ENCODE data around the gene MET. TPM values are rescaled to one million over a fixed set of nuclear protein-coding genes. Genes with fewer than 3 reads are reported as not detected.

MET gene
- total RNA-seq, 1 donor from 2014 or later, result 34.2 TPM

DNA sequence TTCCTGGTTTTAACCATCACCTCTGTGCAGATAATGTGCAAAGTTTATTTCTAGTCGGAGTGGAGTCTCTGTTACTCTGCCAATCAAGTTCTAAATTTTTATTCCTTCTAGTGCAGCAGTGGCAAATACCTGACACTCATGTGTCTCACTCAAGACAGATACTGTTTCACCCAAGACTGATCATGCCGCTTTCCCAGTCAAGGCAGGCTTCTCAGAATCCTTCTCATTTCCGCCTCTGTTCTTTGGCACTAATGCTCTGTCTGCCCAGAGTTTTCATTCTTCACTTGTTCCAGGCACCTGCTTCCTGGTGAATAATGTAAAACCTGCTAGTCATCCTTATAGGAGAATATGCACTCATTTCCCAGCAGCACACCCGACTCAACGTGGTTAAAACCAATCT, 24.7 kb downstream of the MET start:
- Mint-ChIP-seq H3K4me1 (ENCODE audit: unreplicated experiment) (peaks cover 21% of the 10 kb centered on the region), H3K9me3 (peaks cover 7% of the 10 kb centered on the region), H3K27me3 (no peaks in the 10 kb centered on the region), H3K27ac (no peak overlapping the region), H3K36me3 (peaks cover 16% of the 10 kb centered on the region), H3K4me3 (no peak overlapping the region)
- TF ChIP-seq, protein P1, sequence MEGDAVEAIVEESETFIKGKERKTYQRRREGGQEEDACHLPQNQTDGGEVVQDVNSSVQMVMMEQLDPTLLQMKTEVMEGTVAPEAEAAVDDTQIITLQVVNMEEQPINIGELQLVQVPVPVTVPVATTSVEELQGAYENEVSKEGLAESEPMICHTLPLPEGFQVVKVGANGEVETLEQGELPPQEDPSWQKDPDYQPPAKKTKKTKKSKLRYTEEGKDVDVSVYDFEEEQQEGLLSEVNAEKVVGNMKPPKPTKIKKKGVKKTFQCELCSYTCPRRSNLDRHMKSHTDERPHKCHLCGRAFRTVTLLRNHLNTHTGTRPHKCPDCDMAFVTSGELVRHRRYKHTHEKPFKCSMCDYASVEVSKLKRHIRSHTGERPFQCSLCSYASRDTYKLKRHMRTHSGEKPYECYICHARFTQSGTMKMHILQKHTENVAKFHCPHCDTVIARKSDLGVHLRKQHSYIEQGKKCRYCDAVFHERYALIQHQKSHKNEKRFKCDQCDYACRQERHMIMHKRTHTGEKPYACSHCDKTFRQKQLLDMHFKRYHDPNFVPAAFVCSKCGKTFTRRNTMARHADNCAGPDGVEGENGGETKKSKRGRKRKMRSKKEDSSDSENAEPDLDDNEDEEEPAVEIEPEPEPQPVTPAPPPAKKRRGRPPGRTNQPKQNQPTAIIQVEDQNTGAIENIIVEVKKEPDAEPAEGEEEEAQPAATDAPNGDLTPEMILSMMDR (conservative IDR thresholded peaks at IDR 0.05), result no peak
- no peak for DNase-seq (ENCODE audit: extremely low spot score, unreplicated experiment)

DNA sequence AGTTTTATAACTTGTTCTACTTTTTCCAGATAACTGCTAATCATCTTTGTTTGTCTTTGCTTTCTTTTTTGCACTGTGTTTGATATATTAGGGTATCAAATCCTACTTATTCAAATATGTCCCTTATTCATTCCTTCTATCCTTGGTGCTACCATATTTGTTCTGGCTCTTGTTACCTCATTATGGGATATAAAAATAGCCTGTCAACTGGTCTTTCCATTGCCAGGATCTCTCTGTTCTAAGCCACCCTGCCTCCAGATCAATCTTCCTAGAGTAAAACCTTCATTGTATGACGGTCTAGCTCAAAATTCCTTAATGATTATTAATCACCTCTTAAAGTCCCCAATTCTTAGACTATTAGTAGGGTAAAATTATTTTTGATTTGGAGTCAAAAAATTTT, 25.2 kb downstream of the MET start:
- TF ChIP-seq, protein P1 (conservative IDR thresholded peaks at IDR 0.05), result no peak
- H3K4me1 Mint-ChIP-seq (ENCODE audit: unreplicated experiment), result peaks cover 23% of the 10 kb centered on the region
- H3K9me3 Mint-ChIP-seq, result peaks cover 7% of the 10 kb centered on the region
- H3K4me3 Mint-ChIP-seq, result no peak overlapping the region
- H3K27me3 Mint-ChIP-seq, result no peaks in the 10 kb centered on the region
- H3K27ac Mint-ChIP-seq, result no peak overlapping the region
- H3K36me3 Mint-ChIP-seq, result peaks cover 16% of the 10 kb centered on the region
- DNase-seq (ENCODE audit: extremely low spot score, unreplicated experiment), result no peak

DNA sequence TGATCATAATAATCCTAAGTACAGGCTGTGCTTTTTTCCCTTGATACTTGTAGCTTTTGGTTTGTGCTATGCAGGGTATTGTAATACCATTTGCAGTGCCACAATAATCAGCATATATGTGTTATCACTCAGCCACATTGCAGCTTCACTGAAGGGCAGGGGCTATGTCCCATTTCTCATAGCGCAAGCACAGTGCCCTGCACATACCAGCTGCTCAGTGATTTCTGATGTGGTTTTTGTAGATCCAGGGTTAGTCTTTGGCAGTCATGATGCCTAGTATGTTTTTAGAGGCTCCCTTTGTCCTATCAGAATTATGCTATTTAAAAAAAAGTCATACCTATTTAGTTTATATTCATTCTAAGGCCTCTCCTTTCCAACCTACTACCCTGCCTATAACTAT, 25.8 kb downstream of the MET start:
- Mint-ChIP-seq H3K4me3 (no peak overlapping the region), H3K27me3 (no peaks in the 10 kb centered on the region), H3K4me1 (ENCODE audit: unreplicated experiment) (peaks cover 26% of the 10 kb centered on the region), H3K36me3 (peaks cover 19% of the 10 kb centered on the region), H3K9me3 (peaks cover 7% of the 10 kb centered on the region), H3K27ac (no peak overlapping the region)
- DNase-seq (ENCODE audit: extremely low spot score, unreplicated experiment), result no peak
- TF ChIP-seq, protein P1 (conservative IDR thresholded peaks at IDR 0.05), result no peak

DNA sequence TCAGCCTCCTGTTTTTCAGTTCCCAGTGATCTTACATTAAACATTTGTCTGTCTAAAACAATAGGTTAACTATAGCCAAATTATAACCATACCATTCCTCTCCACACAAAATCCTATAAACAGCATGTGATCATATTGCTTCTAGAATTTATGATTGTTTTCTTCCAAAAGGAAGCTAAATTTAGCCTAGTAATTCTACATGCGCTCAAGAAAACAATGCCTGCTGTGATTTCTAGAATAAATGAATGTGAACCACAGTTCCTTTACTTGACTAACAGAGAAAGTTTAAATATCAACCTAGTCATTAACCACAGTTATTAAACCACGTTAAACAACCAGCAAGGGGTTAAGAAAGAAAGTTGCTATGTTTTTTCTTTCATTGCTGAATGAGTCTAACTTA, 26.4 kb downstream of the MET start:
- TF ChIP-seq, protein P1 (conservative IDR thresholded peaks at IDR 0.05), result no peak
- Mint-ChIP-seq H3K36me3 (peaks cover 19% of the 10 kb centered on the region), H3K4me1 (ENCODE audit: unreplicated experiment) (peaks cover 26% of the 10 kb centered on the region), H3K27ac (no peak overlapping the region), H3K4me3 (no peak overlapping the region), H3K9me3 (peaks cover 7% of the 10 kb centered on the region), H3K27me3 (no peaks in the 10 kb centered on the region)
- no peak for DNase-seq (ENCODE audit: extremely low spot score, unreplicated experiment)

DNA sequence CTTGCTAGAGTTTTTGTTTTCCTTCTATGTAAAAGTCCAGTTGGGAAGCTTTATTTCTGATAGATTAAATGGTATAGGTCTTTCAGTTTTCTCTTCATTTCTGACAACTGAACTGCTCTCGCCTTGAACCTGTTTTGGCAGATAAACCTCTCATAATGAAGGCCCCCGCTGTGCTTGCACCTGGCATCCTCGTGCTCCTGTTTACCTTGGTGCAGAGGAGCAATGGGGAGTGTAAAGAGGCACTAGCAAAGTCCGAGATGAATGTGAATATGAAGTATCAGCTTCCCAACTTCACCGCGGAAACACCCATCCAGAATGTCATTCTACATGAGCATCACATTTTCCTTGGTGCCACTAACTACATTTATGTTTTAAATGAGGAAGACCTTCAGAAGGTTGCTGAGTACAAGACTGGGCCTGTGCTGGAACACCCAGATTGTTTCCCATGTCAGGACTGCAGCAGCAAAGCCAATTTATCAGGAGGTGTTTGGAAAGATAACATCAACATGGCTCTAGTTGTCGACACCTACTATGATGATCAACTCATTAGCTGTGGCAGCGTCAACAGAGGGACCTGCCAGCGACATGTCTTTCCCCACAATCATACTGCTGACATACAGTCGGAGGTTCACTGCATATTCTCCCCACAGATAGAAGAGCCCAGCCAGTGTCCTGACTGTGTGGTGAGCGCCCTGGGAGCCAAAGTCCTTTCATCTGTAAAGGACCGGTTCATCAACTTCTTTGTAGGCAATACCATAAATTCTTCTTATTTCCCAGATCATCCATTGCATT, 27.1 kb downstream of the MET start:
- TF ChIP-seq, protein P1 (conservative IDR thresholded peaks at IDR 0.05), result no peak
- peaks cover 7% of the 10 kb centered on the region for H3K9me3 Mint-ChIP-seq
- H3K4me1 Mint-ChIP-seq (ENCODE audit: unreplicated experiment), result peaks cover 26% of the 10 kb centered on the region
- peaks cover 14% of the 10 kb centered on the region for H3K36me3 Mint-ChIP-seq
- H3K27ac Mint-ChIP-seq, result peak overlapping the region; percentile 27
- H3K27me3 Mint-ChIP-seq, result no peaks in the 10 kb centered on the region
- DNase-seq (ENCODE audit: extremely low spot score, unreplicated experiment), result no peak
- H3K4me3 Mint-ChIP-seq, result peak overlapping the region; percentile 7

All from type B pancreatic cell (in vitro differentiated cells).